OCI-LY1 (cell line): ENCODE results near the gene DMKN.

Source experiments
- EZH2 ChIP-seq: fragments of 200-600 bp; sonication (generic), shearing (Covaris generic); IDR thresholded peaks from 2 replicates; pipeline ENCODE4 v1.8.0; 2017; ENCODE audit warnings: borderline replicate concordance, mixed run types, mild to moderate bottlenecking, antibody characterized with exemption, low read length, moderate library complexity, mixed read lengths
- TF ChIP-seq, protein P1 (sequence below): fragments of 200-600 bp; sonication (generic), shearing (Covaris generic); IDR thresholded peaks from 2 replicates; pipeline ENCODE4 v1.5.1; 2017; ENCODE audit warnings: mild to moderate bottlenecking, antibody characterized with exemption, low read length, moderate library complexity, mixed read lengths

DNA sequence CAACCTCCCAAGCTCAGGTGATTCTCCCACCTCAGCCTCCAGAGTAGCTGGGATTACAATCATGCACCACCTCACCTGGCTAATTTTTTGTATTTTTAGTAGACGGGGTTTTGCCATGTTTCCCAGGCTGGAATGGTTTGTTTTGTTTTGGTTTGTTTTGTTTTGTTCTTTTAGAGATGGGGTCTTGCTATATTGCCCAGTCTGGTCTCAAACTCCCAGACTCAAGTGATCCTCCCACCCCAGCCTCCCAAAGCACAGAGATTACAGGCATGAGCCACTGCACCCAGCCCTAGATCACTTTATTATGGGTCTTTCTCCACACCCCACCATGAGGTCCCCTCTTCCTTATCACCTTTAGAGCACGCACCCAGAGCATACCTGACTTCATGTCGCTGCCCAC lies 15.2 kb downstream of the DMKN start:
- TF ChIP-seq, protein P1, sequence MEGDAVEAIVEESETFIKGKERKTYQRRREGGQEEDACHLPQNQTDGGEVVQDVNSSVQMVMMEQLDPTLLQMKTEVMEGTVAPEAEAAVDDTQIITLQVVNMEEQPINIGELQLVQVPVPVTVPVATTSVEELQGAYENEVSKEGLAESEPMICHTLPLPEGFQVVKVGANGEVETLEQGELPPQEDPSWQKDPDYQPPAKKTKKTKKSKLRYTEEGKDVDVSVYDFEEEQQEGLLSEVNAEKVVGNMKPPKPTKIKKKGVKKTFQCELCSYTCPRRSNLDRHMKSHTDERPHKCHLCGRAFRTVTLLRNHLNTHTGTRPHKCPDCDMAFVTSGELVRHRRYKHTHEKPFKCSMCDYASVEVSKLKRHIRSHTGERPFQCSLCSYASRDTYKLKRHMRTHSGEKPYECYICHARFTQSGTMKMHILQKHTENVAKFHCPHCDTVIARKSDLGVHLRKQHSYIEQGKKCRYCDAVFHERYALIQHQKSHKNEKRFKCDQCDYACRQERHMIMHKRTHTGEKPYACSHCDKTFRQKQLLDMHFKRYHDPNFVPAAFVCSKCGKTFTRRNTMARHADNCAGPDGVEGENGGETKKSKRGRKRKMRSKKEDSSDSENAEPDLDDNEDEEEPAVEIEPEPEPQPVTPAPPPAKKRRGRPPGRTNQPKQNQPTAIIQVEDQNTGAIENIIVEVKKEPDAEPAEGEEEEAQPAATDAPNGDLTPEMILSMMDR = no peak
- no peak for TF ChIP-seq EZH2
